Endometrial microvascular endothelial cells (primary cell): ENCODE measurements around the gene GARS1. TPM values are rescaled to one million over a fixed set of nuclear protein-coding genes. Genes with fewer than 3 reads are reported as not detected.
"Not testable (repeated sequence)": the region's sequence is repeated elsewhere in the genome, so short reads cannot be mapped to it uniquely, and the experiment has no call there.

Experiments
- in situ Hi-C: cut with HindIII; loops from 2 replicates; pipeline ENCODE4 v1.10.0; 2017; ENCODE audit warnings: low sequenced_read_pairs, low pct_unique_long_range_greater_than_20kb; ENCODE audit errors: inconsistent ontology term
- total RNA-seq: library from RNA; depleted of rRNA; stranded (reverse); fragments of >200 nt; gene quantifications from one replicate; pipeline ENCODE4 v1.2.3, GENCODE V29; 2015; ENCODE audit errors: inconsistent ontology term

GARS1 gene
- total RNA-seq, 1 donor from 2014 or later: 226 TPM

GRCh38 chr7:30616318-30616717 lies 21.6 kb downstream of the GARS1 start:
- in situ Hi-C loops: no loop called here

- in situ Hi-C loops: no loop called here
These were observed 22.7 kb downstream of the GARS1 start for GRCh38 chr7:30617359-30617758.

GRCh38 chr7:30618080-30618676 lies 23.5 kb downstream of the GARS1 start:
- in situ Hi-C loops: no loop called here

- in situ Hi-C loops: no loop called here
These were observed 24.3 kb downstream of the GARS1 start for GRCh38 chr7:30618961-30619360.

- in situ Hi-C loops: no loop called here
These were observed 30.6 kb downstream of the GARS1 start for GRCh38 chr7:30625283-30625682.

GRCh38 chr7:30627026-30627425 lies 32.3 kb downstream of the GARS1 start:
- in situ Hi-C loops: no loop called here

- in situ Hi-C loops: no loop called here
These were observed 36.3 kb downstream of the GARS1 start for GRCh38 chr7:30630986-30631385.

- in situ Hi-C loops: no loop called here
These were observed 38.5 kb downstream of the GARS1 start for GRCh38 chr7:30633223-30633622.

- in situ Hi-C loops: no loop called here
These were observed 39.5 kb downstream of the GARS1 start for GRCh38 chr7:30634193-30634626.

- in situ Hi-C loops: no loop called here
These were observed 40.0 kb downstream of the GARS1 start for GRCh38 chr7:30634634-30635201.

- in situ Hi-C loops: no loop called here
These were observed 41.1 kb downstream of the GARS1 start for GRCh38 chr7:30635798-30636197.

GRCh38 chr7:30642322-30642721 lies 47.6 kb downstream of the GARS1 start:
- in situ Hi-C loops: not testable (repeated sequence)

GRCh38 chr7:30642789-30643188 lies 48.1 kb downstream of the GARS1 start:
- in situ Hi-C loops: no loop called here

GRCh38 chr7:30644286-30644955 lies 49.7 kb downstream of the GARS1 start:
- in situ Hi-C loops: no loop called here

- in situ Hi-C loops: no loop called here
These were observed 51.0 kb downstream of the GARS1 start for GRCh38 chr7:30645661-30646060.

- in situ Hi-C loops: no loop called here
These were observed 51.5 kb downstream of the GARS1 start for GRCh38 chr7:30646154-30646553.

GRCh38 chr7:30647589-30648364 lies 53.1 kb downstream of the GARS1 start:
- in situ Hi-C loops: no loop called here

- in situ Hi-C loops: no loop called here
These were observed 54.3 kb downstream of the GARS1 start for GRCh38 chr7:30648744-30649540.
